ACC112 (cell line): ENCODE results near the gene CD1D.
A peak's percentile ranks its signal among the peaks of the same experiment; 100 is the strongest.

Source experiments
- H2AFZ ChIP-seq: fragments of 200-600 bp; sonication (generic); one replicate; pipeline ENCODE4 v1.6.0; 2017; ENCODE audit warnings: antibody characterized with exemption, low read length; ENCODE audit not compliant: unreplicated experiment
- H3K27ac ChIP-seq: fragments of 200-600 bp; sonication (generic); 2 replicates; pipeline ENCODE4 v1.5.1; 2014; ENCODE audit warnings: low read depth, mild to moderate bottlenecking, antibody characterized with exemption, low read length, moderate library complexity
- H3K27me3 ChIP-seq: fragments of 200-600 bp; sonication (generic); 2 replicates; pipeline ENCODE4 v1.6.1; 2014; ENCODE audit warnings: mild to moderate bottlenecking, antibody characterized with exemption, low read length, moderate library complexity, mixed read lengths; ENCODE audit not compliant: insufficient read depth
- H3K36me3 ChIP-seq: fragments of 200-600 bp; sonication (generic); 2 replicates; pipeline ENCODE4 v1.6.1; 2016; ENCODE audit warnings: mild to moderate bottlenecking, antibody characterized with exemption, low read length, moderate library complexity, mixed read lengths; ENCODE audit not compliant: insufficient read depth
- H3K4me1 ChIP-seq: fragments of 200-600 bp; sonication (generic); one replicate; pipeline ENCODE4 v1.6.1; 2016; ENCODE audit warnings: low read length, mixed read lengths; ENCODE audit not compliant: insufficient read depth, unreplicated experiment, control insufficient read depth
- H3K4me3 ChIP-seq: fragments of 200-600 bp; sonication (generic); 2 replicates; pipeline ENCODE4 v1.5.1; 2014; ENCODE audit warnings: mild to moderate bottlenecking, low read depth, low read length
- H3K79me2 ChIP-seq: fragments of 200-600 bp; sonication (generic); one replicate; pipeline ENCODE4 v1.6.0; 2016; ENCODE audit warnings: low read length; ENCODE audit not compliant: control insufficient read depth, unreplicated experiment, insufficient read depth

The CD1D gene

DNA sequence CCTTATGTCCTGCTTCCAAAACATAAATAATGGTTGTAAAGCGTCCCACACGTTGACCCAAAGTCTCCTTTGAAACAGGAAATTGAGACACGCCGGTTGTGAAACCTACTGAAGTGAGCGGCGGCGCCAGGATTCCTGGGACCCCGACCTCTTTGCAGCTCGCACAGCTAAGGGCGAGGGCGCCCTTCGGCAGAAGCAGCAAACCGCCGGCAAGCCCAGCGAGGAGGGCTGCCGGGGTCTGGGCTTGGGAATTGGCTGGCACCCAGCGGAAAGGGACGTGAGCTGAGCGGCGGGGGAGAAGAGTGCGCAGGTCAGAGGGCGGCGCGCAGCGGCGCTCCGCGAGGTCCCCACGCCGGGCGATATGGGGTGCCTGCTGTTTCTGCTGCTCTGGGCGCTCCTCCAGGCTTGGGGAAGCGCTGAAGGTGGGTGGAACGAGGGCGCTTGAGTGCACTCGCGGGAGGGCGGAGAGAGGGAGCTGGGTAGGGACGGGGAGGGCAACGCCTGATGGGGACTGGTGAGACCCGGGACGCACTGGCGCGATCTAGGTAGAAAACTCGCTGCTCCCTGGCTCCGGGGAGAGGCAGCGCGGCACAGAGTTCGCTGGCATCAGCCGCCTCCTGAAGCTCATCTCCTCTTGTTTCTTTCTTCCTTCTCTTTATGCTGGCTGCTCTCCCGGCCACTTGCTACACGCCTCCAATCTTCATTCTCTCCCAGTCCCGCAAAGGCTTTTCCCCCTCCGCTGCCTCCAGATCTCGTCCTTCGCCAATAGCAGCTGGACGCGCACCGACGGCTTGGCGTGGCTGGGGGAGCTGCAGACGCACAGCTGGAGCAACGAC, at the start of gene CD1D:
TSS of gene CD1D (plus strand) at position 155 of the 836 bp plus-strand sequence. CDS start at position 362, 207 bp downstream.
- Histone ChIP-seq H3K27ac (no peak within 1 kb of the TSS), H3K4me1 (peaks cover 9% of the 10 kb centered on the region), H2AFZ (peak within 1 kb of the TSS; percentile 21), H3K4me3 (peak within 1 kb of the TSS; percentile 73), H3K79me2 (no peaks in the 10 kb centered on the region), H3K27me3 (peaks cover 82% of the 10 kb centered on the region), H3K36me3 (no peaks in the 10 kb centered on the region)

DNA sequence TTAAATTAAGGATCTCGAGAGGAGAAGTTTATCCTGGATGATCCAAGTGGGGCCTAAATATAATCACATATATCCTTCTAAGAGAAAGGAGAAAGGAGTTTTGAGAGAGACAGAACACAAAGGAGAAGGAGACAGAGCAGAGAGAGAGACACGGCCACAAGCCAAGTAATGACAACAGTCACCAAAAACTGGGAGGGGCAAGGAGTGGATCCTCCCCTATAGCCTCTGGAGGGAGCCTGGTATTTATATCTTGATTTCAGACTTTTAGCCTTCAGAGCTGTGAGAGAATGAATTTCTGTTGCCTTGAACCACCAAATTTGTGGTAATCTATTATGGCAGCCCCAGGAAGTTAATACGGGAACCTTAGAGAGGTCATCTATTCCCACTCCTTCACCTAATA, 49.5 kb upstream of the CD1D start:
- H3K36me3 ChIP-seq = no peaks in the 10 kb centered on the region
- no peak overlapping the region for H3K4me3 ChIP-seq
- no peaks in the 10 kb centered on the region for H3K79me2 ChIP-seq
- no peak overlapping the region for H2AFZ ChIP-seq
- no peak overlapping the region for H3K27ac ChIP-seq
- H3K27me3 ChIP-seq = peaks cover 36% of the 10 kb centered on the region
- H3K4me1 ChIP-seq = no peaks in the 10 kb centered on the region

DNA sequence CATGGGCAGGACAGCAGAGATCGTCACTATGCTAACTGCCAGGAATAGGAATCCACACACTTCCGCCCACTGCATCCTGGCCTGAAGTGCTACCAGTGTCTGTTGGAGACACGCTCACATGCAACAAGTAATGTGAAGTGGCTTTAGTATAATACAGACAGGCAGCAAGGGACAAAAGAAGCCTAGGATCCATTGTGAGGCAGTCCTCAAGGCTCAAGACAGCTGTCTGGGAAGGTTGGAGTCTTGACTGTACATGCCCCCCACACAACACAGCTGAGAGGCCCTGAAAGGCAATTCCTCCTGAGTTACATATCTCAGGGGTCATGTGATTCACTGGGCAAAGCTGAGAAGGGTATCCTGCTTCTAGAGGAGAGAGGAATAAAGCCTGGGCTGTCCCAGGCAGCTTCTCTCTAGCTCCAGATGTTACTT, 39.9 kb upstream of the CD1D start:
- no peaks in the 10 kb centered on the region for H3K79me2 ChIP-seq
- no peaks in the 10 kb centered on the region for H3K36me3 ChIP-seq
- H2AFZ ChIP-seq = no peak overlapping the region
- no peak overlapping the region for H3K4me3 ChIP-seq
- H3K4me1 ChIP-seq = peaks cover 10% of the 10 kb centered on the region
- no peak overlapping the region for H3K27ac ChIP-seq
- H3K27me3 ChIP-seq = peaks cover 23% of the 10 kb centered on the region; the same call in 1 of the 2 replicates

DNA sequence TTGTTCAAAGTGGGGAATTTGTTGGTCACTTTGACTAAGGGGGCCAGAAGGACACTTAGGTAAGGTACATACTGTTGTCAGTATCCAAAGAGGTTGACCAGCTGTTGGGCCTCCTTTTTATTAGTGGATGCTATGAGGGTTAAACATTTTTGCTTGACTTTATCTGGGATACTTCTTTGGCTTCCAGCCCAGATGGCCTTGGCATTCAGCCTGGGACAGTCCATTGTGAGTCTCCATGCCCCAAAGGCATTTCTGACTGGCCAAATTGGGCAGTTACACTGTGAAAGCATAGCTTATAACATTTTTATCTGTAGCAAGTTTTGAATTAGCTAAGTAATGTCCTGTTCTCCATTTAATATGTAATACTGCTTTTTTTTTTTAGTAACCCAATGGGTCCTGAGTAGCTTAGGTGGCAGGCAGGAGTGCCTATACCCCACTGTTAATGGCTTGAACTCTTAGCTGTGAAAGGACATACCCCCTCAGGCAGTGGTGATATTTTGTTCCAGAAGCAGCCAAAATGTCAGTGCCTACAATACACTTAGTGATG, 35.4 kb upstream of the CD1D start:
- peaks cover 24% of the 10 kb centered on the region for H3K4me1 ChIP-seq
- H3K27me3 ChIP-seq = no peaks in the 10 kb centered on the region
- H3K4me3 ChIP-seq = no peak overlapping the region
- no peaks in the 10 kb centered on the region for H3K79me2 ChIP-seq
- H2AFZ ChIP-seq = no peak overlapping the region
- H3K27ac ChIP-seq = peak overlapping the region; percentile 36; the same call in 1 of the 2 replicates
- H3K36me3 ChIP-seq = no peaks in the 10 kb centered on the region

- H3K4me3 ChIP-seq = no peak overlapping the region
- H3K27me3 ChIP-seq = no peaks in the 10 kb centered on the region
- H3K79me2 ChIP-seq = no peaks in the 10 kb centered on the region
- H3K4me1 ChIP-seq = peaks cover 24% of the 10 kb centered on the region
- no peak overlapping the region for H3K27ac ChIP-seq
- H3K36me3 ChIP-seq = no peaks in the 10 kb centered on the region
- no peak overlapping the region for H2AFZ ChIP-seq
These were observed 34.5 kb upstream of the CD1D start for GRCh38 chr1:158146165-158146564.

DNA sequence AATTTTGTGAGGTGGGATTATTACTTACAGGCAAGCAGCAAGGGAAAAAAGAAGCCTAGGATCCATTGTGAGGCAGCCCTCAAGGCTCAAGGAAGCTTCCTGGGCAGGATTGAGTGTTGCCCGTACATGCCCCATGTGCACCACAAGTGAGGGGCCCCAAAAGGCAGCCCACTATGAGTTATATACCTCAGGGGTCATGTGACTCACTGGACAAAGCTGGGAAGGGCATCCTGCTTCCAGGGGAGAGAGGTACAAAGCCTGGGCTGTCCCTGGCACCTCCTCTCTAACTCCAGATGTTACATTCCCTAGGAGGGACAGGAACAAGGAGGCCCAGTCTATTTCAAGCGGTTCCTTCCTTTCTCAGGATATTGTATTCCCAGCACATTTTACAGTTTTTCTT, 34.0 kb upstream of the CD1D start:
- H3K79me2 ChIP-seq = no peaks in the 10 kb centered on the region
- no peaks in the 10 kb centered on the region for H3K36me3 ChIP-seq
- H3K27ac ChIP-seq = no peak overlapping the region
- H3K4me3 ChIP-seq = no peak overlapping the region
- no peak overlapping the region for H2AFZ ChIP-seq
- peaks cover 24% of the 10 kb centered on the region for H3K4me1 ChIP-seq
- no peaks in the 10 kb centered on the region for H3K27me3 ChIP-seq

GRCh38 chr1:158147401-158147800, 33.3 kb upstream of the CD1D start:
- Histone ChIP-seq H2AFZ (no peak overlapping the region), H3K4me3 (no peak overlapping the region), H3K27me3 (no peaks in the 10 kb centered on the region), H3K36me3 (no peaks in the 10 kb centered on the region), H3K79me2 (no peaks in the 10 kb centered on the region), H3K27ac (no peak overlapping the region), H3K4me1 (peaks cover 24% of the 10 kb centered on the region)

GRCh38 chr1:158147869-158148268, 32.8 kb upstream of the CD1D start:
- no peak overlapping the region for H2AFZ ChIP-seq

GRCh38 chr1:158148468-158148867, 32.2 kb upstream of the CD1D start:
- Histone ChIP-seq H3K4me1 (peaks cover 31% of the 10 kb centered on the region), H3K27me3 (no peaks in the 10 kb centered on the region), H3K36me3 (no peaks in the 10 kb centered on the region), H2AFZ (peak overlapping the region; percentile 97), H3K27ac (no peak overlapping the region), H3K4me3 (peak overlapping the region; percentile 76; the same call in 1 of the 2 replicates), H3K79me2 (no peaks in the 10 kb centered on the region)

More at GRCh38 chr1:158147869-158148268, 32.8 kb upstream of the CD1D start:
- no peak overlapping the region for H3K27ac ChIP-seq
- no peaks in the 10 kb centered on the region for H3K79me2 ChIP-seq
- H3K36me3 ChIP-seq = no peaks in the 10 kb centered on the region
- H3K4me3 ChIP-seq = no peak overlapping the region
- H3K4me1 ChIP-seq = peaks cover 25% of the 10 kb centered on the region
- H3K27me3 ChIP-seq = no peaks in the 10 kb centered on the region

GRCh38 chr1:158149175-158149574, 31.5 kb upstream of the CD1D start:
- no peak overlapping the region; the same call in 1 of the 2 replicates for H3K27ac ChIP-seq
- no peaks in the 10 kb centered on the region for H3K27me3 ChIP-seq
- no peaks in the 10 kb centered on the region for H3K36me3 ChIP-seq
- no peaks in the 10 kb centered on the region for H3K79me2 ChIP-seq
- peak overlapping the region; percentile 76 for H3K4me3 ChIP-seq
- H2AFZ ChIP-seq = peak overlapping the region; percentile 97
- H3K4me1 ChIP-seq = peaks cover 32% of the 10 kb centered on the region
